ENCODE measurements around the gene CMTM7.
A peak's percentile ranks its signal among the peaks of the same experiment; 100 is the strongest.
"Not testable (repeated sequence)": the region's sequence is repeated elsewhere in the genome, so short reads cannot be mapped to it uniquely, and the experiment has no call there.

Gene CMTM7

GRCh38 chr3:32460817-32461496, 69.3 kb downstream of the CMTM7 start:
- not testable (repeated sequence) for DNase-seq

DNA sequence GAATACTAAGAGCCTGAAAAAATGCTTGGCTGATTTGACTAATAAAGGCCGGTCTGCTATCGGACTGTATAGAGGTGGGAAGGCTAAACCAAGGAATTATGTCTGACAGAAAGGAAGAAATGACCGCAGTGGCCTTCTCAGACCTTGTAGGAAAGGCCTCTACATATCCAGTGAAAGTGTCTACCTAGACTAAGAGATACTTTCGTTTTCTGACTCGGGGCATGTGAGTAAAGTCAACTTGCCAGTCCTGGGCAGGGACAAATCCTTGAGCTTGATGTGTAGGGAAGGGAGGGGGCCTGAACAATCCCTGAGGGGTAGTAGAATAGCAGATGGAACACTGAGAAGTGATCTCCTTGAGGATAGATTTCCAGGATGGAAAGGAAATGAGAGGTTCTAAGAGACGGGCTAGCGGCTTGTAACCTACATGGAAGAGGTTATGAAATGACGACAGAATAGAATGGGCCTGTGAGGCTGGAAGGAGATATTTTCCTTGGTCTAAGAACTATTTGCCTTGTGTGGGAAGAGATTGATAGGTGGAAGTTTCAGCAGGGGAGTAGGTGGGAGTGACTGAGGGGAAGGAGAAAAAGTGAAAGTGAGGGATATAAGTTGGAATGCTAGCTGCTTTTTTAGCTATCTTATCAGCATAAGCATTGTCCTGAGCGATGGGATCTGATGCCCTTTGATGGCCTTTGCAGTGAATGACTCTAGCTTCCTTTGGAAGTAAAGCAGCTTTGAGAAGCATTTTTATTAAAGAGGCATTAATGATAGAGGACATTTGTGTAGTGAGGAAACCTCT, 70.7 kb downstream of the CMTM7 start:
- DNase-seq, result not testable (repeated sequence)

GRCh38 chr3:32463415-32463814, 71.8 kb downstream of the CMTM7 start:
- DNase-seq, result not testable (repeated sequence)

DNA sequence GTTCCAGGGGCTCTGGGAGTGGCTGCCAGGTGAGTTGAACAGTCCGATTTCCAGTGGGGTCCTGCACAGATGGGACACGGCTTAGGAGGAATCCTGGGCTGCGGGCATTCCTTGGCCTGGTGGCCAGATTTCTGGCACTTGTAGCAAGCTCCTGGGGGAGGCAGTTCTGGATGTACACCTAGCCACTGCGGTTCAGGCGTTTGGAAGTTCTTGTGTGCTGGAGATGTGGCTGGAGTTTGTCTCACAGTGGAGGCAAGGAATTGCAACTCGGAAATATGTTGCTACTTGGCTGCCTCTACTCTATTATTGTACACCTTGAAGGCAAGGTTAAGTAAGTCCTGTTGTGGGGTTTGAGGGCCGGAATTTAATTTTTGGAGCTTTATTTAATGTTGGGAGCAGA, 73.1 kb downstream of the CMTM7 start:
- DNase-seq, result not testable (repeated sequence)

- DNase-seq, result not testable (repeated sequence)
Measured at GRCh38 chr3:32466808-32467207, 75.2 kb downstream of the CMTM7 start.

DNA sequence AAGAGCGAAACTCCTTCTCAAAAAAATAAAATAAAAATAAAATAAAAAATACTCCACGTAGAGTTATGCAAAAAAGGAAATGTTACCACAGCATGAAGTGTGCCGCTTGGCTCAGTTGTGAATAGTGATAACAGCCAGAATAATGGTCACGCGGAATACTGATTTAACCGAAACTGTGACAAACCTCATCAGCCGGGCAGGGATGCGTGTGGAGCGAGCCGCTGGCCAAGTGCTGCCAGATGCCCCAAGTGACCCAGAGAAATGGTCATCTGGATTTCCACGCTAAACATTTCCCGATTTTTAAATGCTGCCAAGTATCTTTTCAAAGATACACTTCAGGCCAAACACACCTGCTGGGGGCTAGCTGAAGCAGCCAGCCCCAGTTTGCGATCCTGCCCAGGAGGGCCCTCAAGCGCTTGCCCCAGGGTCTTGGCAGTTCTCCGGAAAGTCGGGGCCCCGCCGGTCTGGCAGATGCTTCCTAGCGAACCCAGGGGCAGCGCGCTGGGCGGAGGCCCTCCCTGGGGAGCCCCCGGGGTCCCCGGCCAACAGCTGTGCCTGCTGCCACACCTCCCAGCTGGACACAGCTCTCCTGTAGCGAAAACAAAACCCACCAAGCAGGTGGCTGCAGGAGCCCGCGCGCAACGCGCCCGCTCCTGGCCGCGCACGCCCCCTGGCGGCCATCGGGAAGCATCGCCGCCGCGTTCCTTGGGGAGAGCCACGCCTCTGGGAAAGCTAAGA, 75.8 kb downstream of the CMTM7 start:
- peak; percentile 23 to 65 for DNase-seq

DNA sequence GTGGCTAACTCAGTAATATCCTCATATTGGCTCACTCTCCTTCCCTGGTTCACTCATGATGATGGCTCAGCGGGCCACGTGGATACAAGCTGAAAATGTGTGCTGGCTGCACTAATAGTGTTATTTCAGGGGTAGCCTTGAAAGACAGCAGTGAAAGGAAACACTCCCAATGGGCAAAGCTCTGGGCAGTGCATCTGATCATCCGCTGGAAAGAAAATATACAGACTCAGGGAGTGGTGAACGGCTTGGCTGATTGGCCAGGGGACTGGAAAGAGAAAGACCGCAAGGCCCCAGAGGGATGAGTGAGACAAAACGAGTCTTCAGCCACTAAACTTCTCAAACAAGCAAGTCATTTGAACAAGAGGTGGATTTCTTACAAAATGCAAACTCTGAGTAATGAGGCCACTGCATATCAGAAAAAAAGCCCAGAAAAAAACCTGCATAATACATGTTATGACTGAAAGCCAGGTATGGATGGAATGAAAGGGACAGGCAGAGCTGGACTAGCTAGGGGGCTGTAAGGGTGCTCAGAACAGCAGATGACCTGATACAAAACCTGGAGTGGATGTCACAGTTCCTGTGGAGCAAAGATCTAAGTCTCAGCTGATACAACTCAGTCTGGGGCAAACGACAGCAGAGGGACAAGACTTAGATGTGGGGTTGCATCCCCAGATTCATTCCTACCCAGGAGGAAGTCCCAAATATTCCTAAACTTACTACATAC, 77.7 kb downstream of the CMTM7 start:
- no peak for DNase-seq

- DNase-seq, result no peak
Measured at GRCh38 chr3:32470362-32470761, 78.7 kb downstream of the CMTM7 start.

- DNase-seq, result no peak
Measured at GRCh38 chr3:32471246-32471645, 79.6 kb downstream of the CMTM7 start.

DNA sequence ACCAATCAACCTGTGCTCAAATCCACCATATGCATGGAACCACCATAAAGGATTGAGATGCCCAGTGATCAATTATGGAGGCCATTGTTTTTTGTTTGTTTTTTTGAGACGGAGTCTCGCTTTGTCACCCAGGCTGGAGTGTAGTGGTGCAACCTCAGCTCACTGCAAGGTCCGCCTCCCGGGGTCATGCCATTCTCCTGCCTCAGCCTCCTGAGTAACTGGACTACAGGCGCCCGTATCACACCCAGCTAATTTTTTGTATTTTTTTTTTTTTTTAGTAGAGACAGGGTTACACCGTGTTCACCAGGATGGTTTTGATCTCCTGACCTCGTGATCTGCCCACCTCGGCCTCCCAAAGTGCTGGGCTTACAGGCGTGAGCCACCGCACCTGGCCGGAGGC, 80.5 kb downstream of the CMTM7 start:
- not testable (repeated sequence) for DNase-seq

GRCh38 chr3:32474201-32474600, 82.5 kb downstream of the CMTM7 start:
- DNase-seq, result no peak

DNA sequence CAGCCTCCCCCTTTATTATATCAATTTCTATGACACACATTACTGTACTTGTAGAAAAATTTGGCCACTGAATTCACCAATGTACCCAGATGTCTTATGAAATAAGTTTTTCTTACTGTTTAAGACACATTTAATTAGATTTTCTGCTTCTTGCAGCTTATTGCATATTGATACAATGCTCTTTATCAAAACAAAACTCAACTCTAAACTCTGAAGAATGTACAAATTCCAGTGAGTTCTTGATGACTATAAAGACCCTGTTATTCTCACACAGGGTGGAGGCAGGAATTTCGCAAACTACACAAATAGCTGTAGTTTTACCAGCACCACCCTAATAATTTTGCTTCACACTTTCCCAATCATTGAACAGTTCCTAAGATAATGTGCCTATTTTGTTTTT, 89.0 kb downstream of the CMTM7 start:
- DNase-seq, result no peak

DNA sequence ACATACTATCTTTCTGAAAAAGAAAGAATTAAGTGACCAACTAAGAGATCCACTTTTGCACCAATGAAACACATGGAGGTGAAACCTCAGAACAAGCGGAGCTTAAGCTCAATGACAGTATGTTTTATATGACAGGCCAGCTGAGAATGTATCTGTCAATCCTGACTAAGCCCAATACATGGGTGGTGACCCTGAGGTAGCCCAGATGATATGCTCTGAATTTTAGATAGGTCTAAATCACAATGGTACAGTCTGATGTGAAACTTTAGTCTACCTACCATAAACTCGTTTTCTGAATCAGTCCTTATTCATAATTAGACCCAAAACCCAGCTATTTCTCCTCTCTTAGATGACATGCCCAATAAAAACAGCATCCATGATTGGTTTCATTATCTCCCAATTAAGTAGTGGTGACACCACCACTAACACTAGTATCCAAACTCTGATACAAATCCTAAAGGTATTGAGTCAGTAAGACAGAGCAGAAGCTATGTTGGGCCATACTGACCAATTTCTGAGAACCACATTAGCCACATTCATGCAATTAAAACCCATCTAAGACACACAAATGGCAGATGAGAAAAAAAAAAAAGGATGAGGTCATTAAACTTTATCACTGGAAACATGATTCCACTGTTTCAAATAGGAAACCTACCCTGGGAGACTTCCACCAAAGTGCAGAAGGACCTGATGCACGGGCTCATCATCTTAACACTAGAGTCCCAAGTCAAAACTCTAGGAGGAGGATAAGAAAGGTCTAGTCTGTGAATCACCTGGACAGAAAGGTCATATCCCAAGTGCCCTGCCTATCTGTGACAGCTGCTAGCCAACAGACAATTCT, 90.4 kb downstream of the CMTM7 start:
- no peak for DNase-seq

- no peak for DNase-seq
Measured at GRCh38 chr3:32482693-32483092, 91.0 kb downstream of the CMTM7 start.

GRCh38 chr3:32483772-32484171, 92.1 kb downstream of the CMTM7 start:
- DNase-seq, result no peak

DNA sequence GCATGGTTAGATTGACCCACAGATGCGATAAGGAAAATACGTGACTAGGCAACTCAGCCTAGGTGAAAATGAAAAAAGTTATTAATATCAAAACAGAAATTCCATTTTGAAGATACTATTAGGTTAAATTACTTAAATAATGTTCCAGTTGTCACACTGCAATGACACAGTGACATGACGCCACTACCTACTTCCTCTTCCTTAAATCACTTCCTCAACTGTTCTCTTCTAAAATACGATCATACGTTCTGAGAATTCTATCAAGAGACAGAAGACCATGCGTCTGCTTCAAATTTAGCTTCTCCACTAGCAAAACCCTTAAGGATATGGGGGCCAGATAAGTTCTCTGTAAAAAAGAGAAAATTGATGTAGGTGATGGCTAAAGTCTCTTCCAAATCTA, 92.8 kb downstream of the CMTM7 start:
- DNase-seq, result no peak

DNA sequence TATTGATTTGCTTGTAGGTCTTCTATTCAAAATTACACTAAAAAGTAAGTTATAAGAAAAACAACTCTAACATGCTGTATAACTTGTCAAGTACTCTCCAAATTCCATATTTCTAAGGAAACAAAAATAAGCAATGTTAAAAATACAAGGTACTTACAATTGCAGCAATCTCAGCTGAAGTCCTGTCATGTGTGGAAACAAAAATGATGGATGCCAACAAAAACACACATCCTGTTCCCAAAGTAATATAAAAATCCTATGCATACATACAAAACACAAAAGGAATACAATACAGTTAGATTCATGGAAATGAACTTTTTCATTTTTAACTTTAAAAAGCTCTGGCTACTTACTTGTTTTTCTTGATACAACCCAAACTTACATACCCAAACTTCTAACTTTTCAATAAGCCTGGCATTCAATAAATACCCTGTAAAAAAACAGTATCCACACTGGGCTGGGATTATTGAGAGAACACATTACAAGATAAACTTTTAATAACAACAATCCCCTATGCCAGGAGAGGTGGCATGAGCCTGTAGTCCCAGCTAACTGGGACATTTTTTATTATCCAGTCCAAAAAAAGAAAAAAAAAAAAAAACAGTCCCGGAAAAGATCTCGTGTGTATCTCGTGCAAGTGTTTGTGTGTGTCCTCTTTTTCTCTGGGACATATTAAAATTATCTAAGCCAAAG, 96.3 kb downstream of the CMTM7 start:
- no peak for DNase-seq

DNA sequence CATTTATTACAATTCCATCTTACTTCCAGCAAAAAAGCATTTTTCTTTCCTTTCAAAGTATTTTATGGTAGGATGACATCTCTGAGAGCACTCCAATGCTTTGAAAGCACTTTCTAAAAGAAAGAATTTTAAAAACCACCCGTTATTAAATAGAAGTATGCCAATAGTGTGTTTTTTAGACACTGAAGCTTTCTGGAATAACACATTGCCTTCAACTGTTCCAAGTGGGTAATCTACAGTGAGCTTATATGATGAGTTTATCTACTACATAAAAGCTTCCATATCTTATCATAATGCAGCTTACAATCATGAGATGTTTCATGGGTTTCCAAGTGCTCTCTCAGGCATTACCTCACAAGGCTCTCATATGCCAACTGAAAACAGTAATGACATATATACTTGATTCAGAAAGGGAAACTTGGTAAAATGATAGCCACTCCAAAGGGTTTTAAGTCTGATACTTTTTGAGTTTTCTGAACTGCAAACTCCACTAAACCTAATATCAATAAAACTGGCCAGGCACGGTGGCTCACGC, 96.9 kb downstream of the CMTM7 start:
- DNase-seq, result no peak

- DNase-seq, result no peak
Measured at GRCh38 chr3:32492684-32493436, 101.2 kb downstream of the CMTM7 start.
